ENCODE results near the gene CLTB. TPM values are rescaled to one million over a fixed set of nuclear protein-coding genes. Genes with fewer than 3 reads are reported as not detected.

Gene CLTB
- total RNA-seq, 4 donors from 2014 or later, result 167 to 272 (median 265) TPM

DNA sequence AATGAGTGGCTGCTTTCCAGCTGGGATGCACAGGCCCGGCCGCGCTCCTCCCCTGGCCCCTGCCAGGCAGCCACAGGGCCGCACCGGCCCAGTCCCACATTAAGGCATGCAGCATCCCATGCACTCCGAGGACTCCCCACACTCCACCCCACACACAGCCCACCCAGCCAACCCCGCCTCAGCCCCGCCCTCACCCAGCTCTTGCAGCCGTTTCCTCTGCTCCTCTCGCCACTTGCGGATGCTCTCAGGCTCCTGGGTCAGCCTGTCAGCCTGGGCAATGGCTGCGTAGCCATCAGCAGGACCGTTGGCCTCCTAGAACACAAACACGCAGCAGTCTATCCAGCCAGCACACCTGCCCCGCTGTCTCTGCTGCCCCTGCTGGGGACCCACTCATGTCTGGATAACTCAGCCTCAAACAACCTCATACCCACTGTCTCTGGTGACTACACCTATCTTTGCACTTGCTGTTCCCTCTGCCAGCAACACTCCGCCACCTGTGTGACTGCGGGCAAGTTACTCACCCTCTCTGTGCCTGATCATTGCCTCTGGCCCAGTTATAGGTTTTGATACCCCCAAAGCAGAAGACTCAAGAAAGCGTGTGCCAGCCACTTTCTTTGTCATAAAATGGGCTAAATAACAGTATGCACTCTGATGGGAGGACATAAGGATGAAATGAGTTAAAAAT is 18.5 kb downstream of the CLTB start:
- intact Hi-C loops (cut with DNase I; ENCODE audit: low total_unique reads), result no loop called here
- peaks cover 0 to 4% (median 1%) of the 10 kb centered on the region in 4 donors for H3K36me3 ChIP-seq
- DNase-seq, result no peak
- WGBS, 2 donors (ENCODE audit: low coverage in 1 of 2), result 95% methylated on average over 18 of the region's 18 CpGs; no CpG with 5 or more reads in 1 of the 2 donors
- no peak for TF ChIP-seq POLR2AphosphoS5 (IDR thresholded peaks at IDR 0.05)
- no peak for TF ChIP-seq CTCF (IDR thresholded peaks at IDR 0.05)
- no peak for TF ChIP-seq POLR2A (IDR thresholded peaks at IDR 0.05)
- TF ChIP-seq EP300 (IDR thresholded peaks at IDR 0.05; ENCODE audit: low read depth), result no peak
- H3K4me1 ChIP-seq, result peaks cover 11 to 31% (median 24%) of the 10 kb centered on the region in 4 donors
- H3K9me3 ChIP-seq, result no peaks in the 10 kb centered on the region
- no peak overlapping the region for H3K4me3 ChIP-seq
- H3K27ac ChIP-seq, result no peak overlapping the region
- in situ Hi-C loops (cut with MboI; ENCODE audit: low pct_ligation_motif_present in 1 of 4, low pct_unique_long_range_greater_than_20kb in 1 of 4, low sequenced_read_pairs in 3 of 4), result no loop called here
- H3K27me3 ChIP-seq, result no peaks in the 10 kb centered on the region

DNA sequence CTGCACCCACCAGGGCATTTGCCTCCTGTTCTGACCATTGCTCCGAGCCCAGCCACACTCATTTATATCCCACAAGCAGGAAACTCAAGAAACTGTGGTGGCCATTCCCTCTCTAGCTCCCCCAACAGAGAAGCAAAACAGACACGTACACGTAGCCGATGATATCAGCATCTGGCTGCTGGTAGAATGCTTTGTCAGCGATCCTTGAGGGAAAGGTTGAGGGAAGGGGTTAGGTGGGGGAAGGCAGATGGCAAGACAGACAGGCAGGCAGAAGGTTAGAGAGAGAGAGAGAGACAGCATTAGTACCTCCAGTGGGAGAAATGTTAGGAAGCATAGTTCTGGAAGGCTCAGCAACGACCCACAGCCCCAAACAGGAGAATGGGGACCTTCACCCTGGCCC is 20.0 kb downstream of the CLTB start:
- TF ChIP-seq POLR2AphosphoS5 (IDR thresholded peaks at IDR 0.05) (no peak), EP300 (IDR thresholded peaks at IDR 0.05; ENCODE audit: low read depth) (no peak), CTCF (IDR thresholded peaks at IDR 0.05) (no peak), POLR2A (IDR thresholded peaks at IDR 0.05) (no peak)
- in situ Hi-C loops (cut with MboI; ENCODE audit: low pct_ligation_motif_present in 1 of 4, low pct_unique_long_range_greater_than_20kb in 1 of 4, low sequenced_read_pairs in 3 of 4) (no loop called here), intact Hi-C loops (cut with DNase I; ENCODE audit: low total_unique reads) (no loop called here)
- Histone ChIP-seq H3K27ac (no peak overlapping the region), H3K4me1 (peaks cover 4 to 16% (median 9%) of the 10 kb centered on the region in 4 donors), H3K4me3 (no peak overlapping the region), H3K9me3 (no peaks in the 10 kb centered on the region), H3K36me3 (peaks cover 0 to 10% (median 1%) of the 10 kb centered on the region in 4 donors), H3K27me3 (no peaks in the 10 kb centered on the region)
- no peak for DNase-seq
- WGBS, 2 donors (ENCODE audit: low coverage in 1 of 2), result 73% methylated on average over 6 of the region's 6 CpGs; no CpG with 5 or more reads in 1 of the 2 donors

DNA sequence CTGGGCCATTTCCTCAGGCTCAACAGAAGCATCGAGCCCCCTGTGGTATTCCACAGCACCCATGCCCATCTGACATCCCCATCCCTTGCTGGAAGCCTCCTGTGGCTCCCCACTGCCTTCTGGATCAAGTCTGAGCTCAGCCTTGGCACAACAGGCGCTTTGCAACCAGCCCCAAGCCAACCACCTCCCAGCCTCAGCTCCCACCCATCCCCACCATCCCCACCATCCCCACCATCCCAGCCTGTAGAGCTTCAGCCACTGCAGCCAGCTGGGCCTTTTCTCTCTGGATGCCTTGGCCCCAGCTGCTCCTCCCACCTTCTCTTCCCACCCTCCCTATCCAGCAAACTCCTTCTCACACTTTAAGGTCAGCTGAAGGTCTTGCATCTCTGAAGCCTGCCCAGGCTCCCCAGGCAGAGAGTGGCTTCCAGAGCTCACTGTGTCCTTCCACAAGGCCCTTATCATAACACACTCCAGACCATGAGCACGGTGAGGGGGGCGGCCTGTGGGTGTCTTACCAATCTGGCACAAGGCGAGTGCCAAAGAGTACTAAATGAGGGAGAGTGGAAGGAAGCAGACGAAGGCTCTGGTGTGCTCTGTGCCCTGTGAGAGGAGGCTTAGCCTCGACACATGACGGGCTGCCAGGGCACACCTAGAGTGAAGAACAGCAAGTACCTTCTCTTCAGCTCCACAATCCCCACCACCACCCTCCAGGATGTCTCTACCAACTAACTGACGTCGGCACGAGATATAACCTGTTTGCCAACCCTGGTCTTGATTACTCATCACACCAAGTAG is 21.3 kb downstream of the CLTB start:
- TF ChIP-seq EP300 (IDR thresholded peaks at IDR 0.05; ENCODE audit: low read depth), result no peak
- TF ChIP-seq CTCF (IDR thresholded peaks at IDR 0.05), result no peak
- Histone ChIP-seq H3K27ac (no peak overlapping the region), H3K9me3 (no peaks in the 10 kb centered on the region), H3K27me3 (no peaks in the 10 kb centered on the region), H3K36me3 (peaks cover 0 to 10% (median 1%) of the 10 kb centered on the region in 4 donors), H3K4me3 (no peak overlapping the region), H3K4me1 (peaks cover 0 to 10% (median under 1%) of the 10 kb centered on the region in 4 donors)
- intact Hi-C loops (cut with DNase I; ENCODE audit: low total_unique reads), result no loop called here
- no peak for DNase-seq
- in situ Hi-C loops (cut with MboI; ENCODE audit: low pct_ligation_motif_present in 1 of 4, low pct_unique_long_range_greater_than_20kb in 1 of 4, low sequenced_read_pairs in 3 of 4), result no loop called here
- WGBS, 2 donors (ENCODE audit: low coverage in 1 of 2), result 86 to 95% methylated on average over 4 to 11 of the region's 11 CpGs

DNA sequence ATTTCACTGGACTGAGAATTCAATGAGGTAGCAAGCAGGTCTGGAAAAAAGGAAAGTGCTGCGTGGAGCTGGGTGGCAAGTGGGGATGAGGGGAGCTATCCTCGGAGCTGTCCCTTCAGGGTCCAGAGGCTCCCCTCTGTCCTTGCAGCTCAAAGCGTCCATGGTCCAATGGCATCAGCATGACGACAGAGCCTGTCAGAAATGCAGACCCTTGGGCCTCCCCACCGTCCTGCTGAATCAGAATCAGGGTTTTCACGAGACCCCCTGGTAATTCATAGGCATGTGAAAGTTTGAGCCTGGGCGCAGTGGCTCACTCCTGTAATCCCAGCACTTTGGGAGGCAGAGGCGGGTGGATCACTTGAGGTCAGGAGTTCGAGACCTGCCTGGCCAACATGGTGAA is 22.2 kb downstream of the CLTB start:
- H3K9me3 ChIP-seq, result no peaks in the 10 kb centered on the region
- no peak for DNase-seq
- H3K27ac ChIP-seq, result no peak overlapping the region
- in situ Hi-C loops (cut with MboI; ENCODE audit: low pct_ligation_motif_present in 1 of 4, low pct_unique_long_range_greater_than_20kb in 1 of 4, low sequenced_read_pairs in 3 of 4) (no loop called here), intact Hi-C loops (cut with DNase I; ENCODE audit: low total_unique reads) (no loop called here)
- 88% methylated on average over 9 of the region's 9 CpGs; no CpG with 5 or more reads in 1 of the 2 donors for WGBS, 2 donors (ENCODE audit: low coverage in 1 of 2)
- H3K4me3 ChIP-seq, result no peak overlapping the region
- no peak for TF ChIP-seq POLR2AphosphoS5 (IDR thresholded peaks at IDR 0.05)
- no peak for TF ChIP-seq EP300 (IDR thresholded peaks at IDR 0.05; ENCODE audit: low read depth)
- no peak for TF ChIP-seq POLR2A (IDR thresholded peaks at IDR 0.05)
- no peak for TF ChIP-seq CTCF (IDR thresholded peaks at IDR 0.05)
- H3K27me3 ChIP-seq, result no peaks in the 10 kb centered on the region
- peaks cover 0 to 10% (median 1%) of the 10 kb centered on the region in 4 donors for H3K36me3 ChIP-seq
- peaks cover 0 to 14% (median 5%) of the 10 kb centered on the region in 4 donors for H3K4me1 ChIP-seq
